ENCODE measurements around the gene NRK. TPM values are rescaled to one million over a fixed set of nuclear protein-coding genes. Genes with fewer than 3 reads are reported as not detected.
A peak's percentile ranks its signal among the peaks of the same experiment; 100 is the strongest.

NRK gene
- total and polyA plus RNA-seq, 11 donors, result 0.43 to 5.4 (median 1.9) TPM

- no peak for ATAC-seq
- no peak overlapping the region for H3K27ac ChIP-seq
- peaks cover 0 to 7% (median 0%) of the 10 kb centered on the region in 12 donors for H3K4me1 ChIP-seq
- peaks cover 0 to 60% (median 0%) of the 10 kb centered on the region in 9 donors for H3K27me3 ChIP-seq
- no peak for TF ChIP-seq CTCF (IDR thresholded peaks at IDR 0.05)
- TF ChIP-seq POLR2A (IDR thresholded peaks at IDR 0.05), result no peak
- intact Hi-C loops (cut with DNase I), result no loop called here
- WGBS, 4 donors, result 35 to 44% (median 42%) methylated on average over 7 of the region's 7 CpGs
- H3K36me3 ChIP-seq, result no peaks in the 10 kb centered on the region
- no peak overlapping the region for H3K4me3 ChIP-seq
- no peaks in the 10 kb centered on the region for H3K9me3 ChIP-seq
- DNase-seq, result no peak
Measured at GRCh38 chrX:105820247-105820646, 2.1 kb upstream of the NRK start.

GRCh38 chrX:105821471-105822121, 743 bp upstream of the NRK start:
- Histone ChIP-seq H3K9me3 (no peaks in the 10 kb centered on the region), H3K27me3 (peaks cover 0 to 56% (median 0%) of the 10 kb centered on the region in 9 donors), H3K27ac (peak overlapping the region in 4 of 12 donors; percentile 30 to 76 (median 51)), H3K4me1 (peaks cover 0 to 7% (median 0%) of the 10 kb centered on the region in 12 donors), H3K36me3 (no peaks in the 10 kb centered on the region), H3K4me3 (peak overlapping the region in 10 of 12 donors; percentile 8 to 56 (median 44))
- WGBS, 4 donors, result 3 to 43% (median 22%) methylated on average over 28 of the region's 28 CpGs
- intact Hi-C loops (cut with DNase I), result no loop called here
- ATAC-seq, result peak in 2 of 4 donors; percentile 33 to 44
- TF ChIP-seq CTCF (IDR thresholded peaks at IDR 0.05) (no peak), POLR2A (IDR thresholded peaks at IDR 0.05) (no peak)
- no peak for DNase-seq

- intact Hi-C loops (cut with DNase I), result no loop called here
- H3K27ac ChIP-seq, result peak overlapping the region in 7 of 12 donors; percentile 14 to 76 (median 46)
Measured at GRCh38 chrX:105823092-105823455, 735 bp downstream of the NRK start.

More at GRCh38 chrX:105823092-105823455, 735 bp downstream of the NRK start:
- Histone ChIP-seq H3K36me3 (no peaks in the 10 kb centered on the region), H3K9me3 (no peaks in the 10 kb centered on the region), H3K4me1 (peaks cover 0 to 7% (median 0%) of the 10 kb centered on the region in 12 donors), H3K4me3 (peak overlapping the region in 11 of 12 donors; percentile 8 to 56 (median 42)), H3K27me3 (peaks cover 0 to 52% (median 0%) of the 10 kb centered on the region in 9 donors)
- ATAC-seq (peak in 1 of 4 donors; percentile 55), DNase-seq (no peak)
- TF ChIP-seq POLR2A (IDR thresholded peaks at IDR 0.05), result no peak
- no peak for TF ChIP-seq CTCF (IDR thresholded peaks at IDR 0.05)
- WGBS, 4 donors, result 6 to 38% (median 19%) methylated on average over 15 to 17 of the region's 17 CpGs
